Stimulated activated CD4-positive, alpha-beta T cell treated with anti-CD3 and anti-CD28 coated beads, Interleukin-4, amount 100 ng/mL, for 1 hour (primary cell): ENCODE data around the gene LGI1.
"Not testable (repeated sequence)": the region's sequence is repeated elsewhere in the genome, so short reads cannot be mapped to it uniquely, and the experiment has no call there.

Experiments used
- DNase-seq: peaks from one replicate; pipeline ENCODE4 v3.0.0-alpha.2; 2020

Gene LGI1

DNA sequence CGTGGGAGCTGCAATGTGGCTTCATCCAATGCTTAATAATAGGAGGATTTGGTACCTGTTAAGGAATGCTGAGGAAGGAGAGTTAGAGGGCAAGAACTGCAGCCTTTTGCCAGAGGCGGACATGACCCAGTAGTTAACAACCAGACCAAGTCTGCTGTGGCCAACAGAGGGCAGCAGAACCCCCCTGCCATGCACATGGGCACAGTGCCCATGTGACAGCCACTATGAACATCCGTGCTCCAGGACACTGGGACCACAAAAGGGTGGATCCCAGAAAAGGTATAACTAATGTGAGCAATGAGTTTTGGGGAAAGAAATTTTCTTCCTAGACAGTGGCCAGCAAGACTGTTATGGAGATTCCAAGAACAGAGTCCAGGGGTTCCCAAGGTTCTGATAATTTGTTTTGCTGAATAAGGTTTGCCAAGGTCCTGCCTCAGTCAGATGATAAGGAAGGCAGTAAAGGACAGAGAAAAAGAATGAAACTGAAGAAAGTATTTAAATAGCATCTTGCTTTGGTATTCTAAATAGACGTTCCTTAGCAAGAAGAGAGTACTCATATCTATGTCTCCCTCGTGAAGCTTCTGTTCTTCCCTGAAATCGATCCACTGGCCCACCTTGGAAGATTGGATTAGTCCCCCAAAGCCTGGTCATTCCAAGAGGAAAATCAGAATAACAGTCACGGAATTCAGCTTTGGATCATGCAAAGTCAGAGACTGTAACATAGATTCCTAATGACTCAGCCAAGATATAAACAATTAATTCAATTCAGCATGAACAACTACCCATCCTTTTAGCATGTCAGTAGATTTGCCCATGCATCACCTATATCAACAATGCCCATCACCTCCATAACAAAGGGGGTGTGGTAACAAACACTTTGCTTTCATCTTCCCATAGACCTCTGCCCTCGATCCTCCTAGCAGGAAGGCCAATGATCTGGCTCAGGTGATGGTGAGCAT lies 56.0 kb downstream of the LGI1 start:
- peak; percentile 51 for DNase-seq

DNA sequence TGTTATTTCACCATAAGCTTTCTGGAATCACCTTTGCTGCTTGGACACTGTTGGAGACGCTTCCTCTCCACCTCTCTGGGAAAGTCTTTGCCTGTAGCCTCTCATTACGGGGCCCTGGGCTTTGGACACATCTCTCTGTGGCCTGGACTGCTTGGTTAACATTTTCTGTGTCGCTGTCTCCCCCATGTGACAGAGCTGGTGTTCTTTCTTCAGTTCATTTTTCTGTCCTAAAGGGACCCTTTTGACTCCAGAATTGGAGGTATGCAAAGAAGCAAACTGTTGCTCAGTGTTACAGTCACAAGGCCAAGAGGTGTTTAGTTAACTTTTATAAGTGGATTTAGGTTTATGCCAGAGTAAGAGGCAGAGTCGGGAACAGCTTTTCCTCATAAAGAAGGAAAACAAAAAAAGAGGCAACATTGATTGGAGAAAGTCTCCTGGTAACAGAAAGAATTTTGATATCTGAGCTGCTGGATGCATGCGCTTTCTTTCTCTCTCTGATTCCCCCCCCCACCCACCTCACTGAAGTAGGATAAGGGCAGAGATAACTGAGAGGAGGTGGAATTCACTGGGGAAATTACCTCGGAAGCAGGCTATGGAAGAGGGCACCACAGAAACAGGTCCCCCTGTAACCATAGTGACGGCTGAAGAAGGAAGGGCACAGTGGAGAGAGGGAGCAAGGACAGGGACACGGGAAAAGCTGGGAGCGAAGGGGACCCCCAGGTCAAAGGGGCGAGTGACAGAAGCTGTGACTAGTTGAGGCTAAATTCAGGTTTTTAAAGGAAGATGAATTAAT lies 57.8 kb downstream of the LGI1 start:
- no peak for DNase-seq

- peak; percentile 32 for DNase-seq
These were observed 58.5 kb downstream of the LGI1 start for GRCh38 chr10:93816123-93816747.

GRCh38 chr10:93818086-93818485 lies 60.4 kb downstream of the LGI1 start:
- DNase-seq: no peak

DNA sequence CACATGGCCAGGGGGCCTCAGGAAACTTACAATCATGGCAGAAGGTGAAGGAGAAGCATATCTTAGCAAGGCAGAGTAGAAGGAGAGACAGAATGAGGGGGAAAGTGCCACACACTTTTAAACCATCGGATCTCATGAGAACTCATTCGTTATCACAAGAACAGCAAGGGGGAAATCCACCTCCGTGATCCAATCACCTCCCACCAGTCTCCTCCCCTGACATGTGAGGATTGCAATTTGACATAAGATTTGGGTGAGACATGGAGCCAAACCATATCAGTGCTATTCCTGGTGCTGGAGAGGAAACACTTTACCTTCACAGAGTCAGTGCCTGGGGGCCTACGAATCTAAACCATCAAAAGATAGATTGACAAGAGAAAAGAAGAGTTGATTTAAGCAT lies 61.8 kb downstream of the LGI1 start:
- DNase-seq: no peak

DNA sequence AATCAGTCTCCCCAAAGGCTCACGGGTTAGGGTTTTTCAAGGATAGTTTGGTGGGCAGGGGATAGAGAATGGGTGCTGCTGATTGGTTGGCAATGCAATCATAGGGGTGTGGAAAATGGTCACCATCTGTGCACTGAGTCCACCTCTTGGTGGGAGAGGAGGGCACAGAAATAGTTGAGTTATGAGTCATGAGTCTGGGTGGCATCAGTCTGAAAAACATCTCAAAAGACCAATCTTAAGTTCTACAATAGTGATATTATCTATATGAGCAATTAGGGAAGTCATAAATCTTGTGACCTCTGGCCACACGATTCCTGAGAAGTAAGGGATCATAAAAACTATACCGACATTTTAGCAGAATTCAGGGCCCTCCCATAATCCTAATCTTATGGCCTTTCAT lies 62.7 kb downstream of the LGI1 start:
- DNase-seq: no peak

GRCh38 chr10:93821051-93821772 lies 63.5 kb downstream of the LGI1 start:
- no peak for DNase-seq

- no peak for DNase-seq
These were observed 68.6 kb downstream of the LGI1 start for GRCh38 chr10:93826355-93826754.

GRCh38 chr10:93827056-93827804 lies 69.5 kb downstream of the LGI1 start:
- no peak for DNase-seq

DNA sequence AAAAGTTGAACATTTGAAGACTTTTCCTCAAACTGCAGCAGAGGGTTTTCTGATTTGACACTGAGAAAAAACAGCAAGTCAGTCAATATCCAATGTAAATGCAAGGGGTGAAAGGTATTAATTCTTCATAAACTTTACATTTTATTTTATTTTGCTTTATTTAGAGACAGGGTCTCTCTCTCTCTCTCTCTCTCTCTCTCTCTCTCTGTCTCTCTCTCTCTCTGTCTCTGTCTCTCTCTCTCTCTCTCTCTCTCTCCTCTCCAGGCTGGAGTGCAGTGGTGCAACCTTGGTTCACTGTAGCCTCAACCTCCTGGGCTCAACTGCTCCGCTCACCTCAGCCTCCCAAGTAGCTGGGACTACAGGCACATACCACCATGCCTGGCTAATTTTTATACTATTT lies 73.3 kb downstream of the LGI1 start:
- not testable (repeated sequence) for DNase-seq

DNA sequence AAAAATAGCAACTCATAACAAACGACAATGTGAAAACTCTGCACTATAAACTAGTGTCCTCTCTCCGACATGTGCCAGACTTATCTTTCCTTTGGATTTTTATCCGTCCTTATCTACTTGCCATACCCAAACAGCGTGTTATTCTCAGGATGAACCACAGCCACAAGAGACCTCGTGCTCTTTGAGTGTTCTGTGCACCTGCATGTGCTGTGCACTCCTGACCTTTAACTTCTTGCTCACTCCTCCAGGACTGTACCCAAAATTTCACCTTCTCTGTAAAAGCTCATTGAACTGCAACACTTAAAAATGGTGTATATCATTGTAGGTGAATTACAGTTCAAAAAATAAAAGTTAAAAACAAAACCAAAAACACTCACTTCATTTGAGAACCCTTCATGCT lies 78.0 kb downstream of the LGI1 start:
- DNase-seq: no peak

- no peak for DNase-seq
These were observed 80.1 kb downstream of the LGI1 start for GRCh38 chr10:93837822-93838221.

DNA sequence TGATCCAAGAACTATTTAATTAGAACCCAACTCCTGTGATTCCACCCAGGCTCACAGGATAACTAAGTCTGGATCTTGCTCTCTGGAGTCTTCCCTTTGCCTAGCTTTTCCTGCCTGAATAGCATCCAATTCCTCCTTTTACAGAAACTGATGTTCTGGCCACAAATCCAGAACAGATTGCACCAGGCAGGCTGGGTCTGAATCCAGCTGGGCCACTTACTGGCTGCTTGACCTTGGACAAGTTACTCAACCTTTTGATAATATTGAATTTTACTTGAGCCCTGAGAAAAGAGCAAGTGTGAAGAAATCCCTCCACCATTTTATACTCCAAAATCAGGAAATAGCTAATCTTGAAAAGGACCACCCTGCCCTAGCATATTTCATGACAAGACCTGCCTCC lies 80.5 kb downstream of the LGI1 start:
- no peak for DNase-seq

- no peak for DNase-seq
These were observed 84.2 kb downstream of the LGI1 start for GRCh38 chr10:93841961-93842360.

GRCh38 chr10:93844979-93845626 lies 87.4 kb downstream of the LGI1 start:
- DNase-seq: no peak
